AG09309 (cell line): ENCODE measurements around the gene IDUA.

Experiments
- DNase-seq: peaks from one replicate; pipeline ENCODE4 v3.0.0-alpha.2; 2010; ENCODE audit warnings: low read depth
- H3K4me3 ChIP-seq: 2 replicates; pipeline ENCODE4 v1.5.1; 2011; ENCODE audit warnings: mild to moderate bottlenecking, low read depth, low read length, moderate library complexity; ENCODE audit not compliant: control insufficient read depth
- CTCF ChIP-seq: IDR thresholded peaks from 2 replicates; pipeline ENCODE4 v1.5.1; 2011; ENCODE audit warnings: mild to moderate bottlenecking, low read depth, low read length, inconsistent platforms; ENCODE audit not compliant: insufficient read depth, control insufficient read depth; ENCODE audit errors: missing control alignments

Gene IDUA

DNA sequence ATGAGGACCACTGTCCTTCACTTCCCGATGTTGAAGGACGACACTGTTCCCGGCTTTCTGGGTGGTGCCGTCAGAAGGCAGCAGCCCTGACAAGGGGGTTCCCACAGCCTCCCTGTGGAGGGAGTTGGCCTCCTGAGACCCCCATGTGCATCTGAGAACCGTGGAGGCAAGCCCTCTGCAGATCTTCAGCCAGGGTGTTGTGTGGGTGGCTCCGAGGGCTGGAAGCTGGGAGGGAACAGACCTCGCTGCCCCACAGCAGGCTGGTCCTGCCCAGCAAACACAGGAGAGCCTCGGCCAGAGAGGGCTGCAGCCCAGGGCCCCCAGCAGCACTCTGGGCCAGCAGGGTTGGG, 29.6 kb upstream of the IDUA start:
- H3K4me3 ChIP-seq = no peak overlapping the region
- no peak for DNase-seq
- no peak for TF ChIP-seq CTCF

DNA sequence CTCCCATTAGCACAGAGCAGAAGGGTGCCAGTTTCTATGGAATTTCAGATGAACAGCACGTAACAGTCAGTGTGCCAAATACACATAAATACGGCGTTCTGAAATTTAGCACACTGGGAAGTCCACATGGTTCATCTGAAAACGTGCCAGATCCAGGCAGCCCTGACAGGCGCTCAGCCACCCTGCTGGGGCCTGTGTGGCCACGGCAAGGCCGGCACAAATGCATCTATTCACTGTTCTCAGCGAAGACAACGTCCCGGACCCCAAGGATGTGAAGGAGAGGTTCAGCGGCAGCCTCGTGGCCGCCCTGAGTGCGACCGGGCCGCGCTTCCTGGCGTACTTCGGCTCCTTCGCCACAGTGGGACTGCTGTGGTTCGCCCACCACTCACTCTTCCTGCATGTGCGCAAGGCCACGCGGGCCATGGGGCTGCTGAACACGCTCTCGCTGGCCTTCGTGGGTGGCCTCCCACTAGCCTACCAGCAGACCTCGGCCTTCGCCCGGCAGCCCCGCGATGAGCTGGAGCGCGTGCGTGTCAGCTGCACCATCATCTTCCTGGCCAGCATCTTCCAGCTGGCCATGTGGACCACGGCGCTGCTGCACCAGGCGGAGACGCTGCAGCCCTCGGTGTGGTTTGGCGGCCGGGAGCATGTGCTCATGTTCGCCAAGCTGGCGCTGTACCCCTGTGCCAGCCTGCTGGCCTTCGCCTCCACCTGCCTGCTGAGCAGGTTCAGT, 29.1 kb upstream of the IDUA start:
- no peak for DNase-seq
- TF ChIP-seq CTCF = no peak
- no peak overlapping the region for H3K4me3 ChIP-seq

- no peak overlapping the region for H3K4me3 ChIP-seq
- TF ChIP-seq CTCF = no peak
- DNase-seq = no peak
Measured at GRCh38 chr4:958314-958665, 28.6 kb upstream of the IDUA start.

DNA sequence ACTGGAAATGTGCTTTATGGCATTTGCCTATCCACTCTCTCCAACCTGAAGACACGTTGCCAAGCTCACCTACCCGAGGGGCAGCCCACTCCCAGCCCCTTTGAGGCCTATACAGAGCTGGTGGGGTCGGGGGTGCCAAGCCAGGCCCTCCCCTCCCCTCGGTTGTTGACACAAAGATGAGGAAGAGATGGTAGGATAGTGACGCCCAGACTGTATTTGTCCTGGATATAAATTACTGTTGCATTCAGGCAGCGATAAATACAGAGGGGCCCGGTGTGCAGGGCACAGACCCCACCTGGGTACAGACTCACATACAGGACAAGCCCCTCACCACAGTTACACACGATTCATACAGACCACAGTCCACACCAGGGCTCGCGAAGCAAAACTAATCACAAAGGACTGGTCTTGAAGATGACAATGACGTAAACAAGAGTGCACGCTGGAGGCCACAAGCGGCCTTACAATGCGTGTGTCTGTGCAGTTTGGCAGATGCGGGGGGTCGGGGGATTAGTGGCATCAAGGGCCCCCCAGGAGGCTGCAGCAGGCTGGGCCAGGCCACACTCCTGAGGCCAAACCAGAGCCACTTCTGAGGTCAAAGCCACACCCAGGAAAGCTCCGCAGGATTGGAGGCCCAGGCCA, 28.0 kb upstream of the IDUA start:
- TF ChIP-seq CTCF = no peak
- no peak for DNase-seq
- no peak overlapping the region for H3K4me3 ChIP-seq

DNA sequence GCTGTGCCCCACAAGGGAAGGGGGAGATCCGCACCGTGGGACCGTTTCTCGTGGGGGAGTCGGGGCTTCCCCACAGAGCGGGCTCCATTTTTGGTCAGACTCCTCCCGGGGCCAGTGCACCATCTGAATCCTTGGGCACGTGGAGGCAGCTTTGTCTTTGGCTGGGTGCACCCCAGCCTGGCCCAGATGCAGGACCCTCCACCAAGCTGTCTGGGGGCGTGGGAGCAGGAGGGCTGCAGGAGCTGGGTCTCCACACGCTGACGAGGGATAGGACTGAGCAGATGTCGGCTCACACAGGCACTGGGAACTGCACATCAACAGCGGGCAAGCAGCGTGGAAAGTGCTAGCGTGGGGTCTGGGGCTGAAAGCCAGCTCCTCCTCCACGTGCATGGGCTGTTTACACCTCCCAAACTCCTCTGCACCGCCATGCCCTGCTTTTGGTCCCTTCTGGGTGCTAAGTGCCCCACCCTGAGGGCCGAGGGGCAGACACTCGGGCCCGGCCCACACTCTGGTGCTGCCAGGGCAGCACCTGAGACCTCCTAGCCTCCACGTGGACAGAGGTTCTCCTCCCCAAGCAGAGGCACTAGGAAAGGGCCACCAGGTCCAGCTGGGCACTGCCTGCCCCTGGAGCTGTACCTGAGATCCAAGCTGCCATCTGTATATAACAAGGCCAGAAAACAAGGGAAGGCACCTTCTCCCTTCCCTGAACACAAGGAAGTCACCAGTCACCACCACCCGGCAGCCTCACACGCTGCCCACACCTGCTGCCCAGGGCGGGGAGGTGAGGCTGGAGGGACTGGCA, 27.3 kb upstream of the IDUA start:
- no peak for TF ChIP-seq CTCF
- H3K4me3 ChIP-seq = no peak overlapping the region
- DNase-seq = no peak

DNA sequence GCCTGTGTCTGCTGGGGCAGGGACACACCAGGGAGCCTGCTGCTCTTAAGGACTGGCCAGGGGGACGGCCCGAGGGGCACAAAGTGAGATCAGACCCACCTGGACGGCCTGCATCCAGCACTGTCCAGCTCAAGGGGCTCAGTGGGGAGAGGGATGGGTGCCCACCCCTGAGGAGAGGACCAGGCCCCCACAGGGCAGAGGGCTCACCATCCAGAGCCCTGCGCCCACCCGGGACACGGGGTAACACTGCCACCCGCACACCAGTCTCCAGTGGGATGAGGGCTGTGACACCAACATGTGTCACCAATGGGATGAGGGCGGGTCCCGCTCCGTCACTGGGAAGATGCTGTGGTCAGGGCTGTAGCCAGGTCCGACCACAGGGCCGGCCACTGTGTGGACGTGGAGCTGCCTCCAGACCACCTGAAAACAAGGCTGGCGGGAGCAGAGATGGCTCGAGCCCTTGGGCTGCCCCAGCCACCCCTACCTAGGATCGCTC, 26.7 kb upstream of the IDUA start:
- no peak for DNase-seq

More for the DNA sequence above, 26.7 kb upstream of the IDUA start:
- no peak for TF ChIP-seq CTCF
- H3K4me3 ChIP-seq = no peak overlapping the region
